OCI-LY1 (cell line): ENCODE results near the gene NELL1.

Source experiments
- H2AFZ ChIP-seq: fragments of 200-600 bp; sonication (generic), shearing (Covaris generic); 2 replicates; pipeline ENCODE4 v1.6.0; 2014; ENCODE audit warnings: antibody characterized with exemption, mild to moderate bottlenecking, low read length
- H3F3A ChIP-seq: fragments of 200-600 bp; sonication (generic), shearing (Covaris generic); 2 replicates; pipeline ENCODE4 v1.6.0; 2014; ENCODE audit warnings: mild to moderate bottlenecking, antibody characterized with exemption, low read length, moderate library complexity; ENCODE audit not compliant: insufficient read depth
- H3K27ac ChIP-seq: fragments of 200-600 bp; sonication (generic); 2 replicates; pipeline ENCODE4 v1.5.1; 2014; ENCODE audit warnings: low read length, mixed run types, mild to moderate bottlenecking, low read depth; ENCODE audit not compliant: poor library complexity, severe bottlenecking
- H3K27me3 ChIP-seq: fragments of 200-600 bp; sonication (generic); 2 replicates; pipeline ENCODE4 v1.6.0; 2014; ENCODE audit warnings: antibody characterized with exemption, mild to moderate bottlenecking, low read length, moderate library complexity; ENCODE audit not compliant: insufficient read depth
- H3K36me3 ChIP-seq: fragments of 200-600 bp; sonication (generic); 2 replicates; pipeline ENCODE4 v1.6.1; 2014; ENCODE audit warnings: mild to moderate bottlenecking, antibody characterized with exemption, low read length, moderate library complexity, mixed read lengths; ENCODE audit not compliant: insufficient read depth
- H3K4me1 ChIP-seq: fragments of 200-600 bp; sonication (generic); 2 replicates; pipeline ENCODE4 v1.5.1; 2014; ENCODE audit warnings: mild to moderate bottlenecking, low read length, moderate library complexity; ENCODE audit not compliant: insufficient read depth, severe bottlenecking
- H3K4me2 ChIP-seq: fragments of 200-600 bp; sonication (generic), shearing (Covaris generic); 2 replicates; pipeline ENCODE4 v1.6.1; 2014; ENCODE audit warnings: low read length
- H3K4me3 ChIP-seq: fragments of 200-600 bp; sonication (generic); 2 replicates; pipeline ENCODE4 v1.5.1; 2014; ENCODE audit warnings: low read length, low read depth, mild to moderate bottlenecking, mixed read lengths; ENCODE audit not compliant: poor library complexity, severe bottlenecking
- H3K79me2 ChIP-seq: fragments of 200-600 bp; shearing (Covaris generic); 2 replicates; pipeline ENCODE4 v1.6.1; 2016; ENCODE audit warnings: mixed run types, low read length, mixed read lengths; ENCODE audit not compliant: insufficient read depth
- H3K9ac ChIP-seq: fragments of 200-600 bp; sonication (generic), shearing (Covaris generic); 2 replicates; pipeline ENCODE4 v1.6.1; 2014; ENCODE audit warnings: mild to moderate bottlenecking, low read length, mixed read lengths
- H3K9me2 ChIP-seq: fragments of 200-600 bp; sonication (generic), shearing (Covaris generic); 2 replicates; pipeline ENCODE4 v1.6.1; 2014; ENCODE audit warnings: low read depth, mild to moderate bottlenecking, low read length, mixed read lengths
- H3K9me3 ChIP-seq: fragments of 200-600 bp; shearing (Covaris generic); 2 replicates; pipeline ENCODE4 v1.6.1; 2014; ENCODE audit warnings: low read length, mixed read lengths
- H4K20me1 ChIP-seq: fragments of 200-600 bp; sonication (generic), shearing (Covaris generic); 2 replicates; pipeline ENCODE4 v1.6.0; 2016; ENCODE audit warnings: mild to moderate bottlenecking, low read length; ENCODE audit not compliant: insufficient read depth
- CTCF ChIP-seq: fragments of 200-600 bp; sonication (generic), shearing (Covaris generic); IDR thresholded peaks from 2 replicates; pipeline ENCODE4 v1.5.1; 2017; ENCODE audit warnings: mild to moderate bottlenecking, antibody characterized with exemption, low read length, moderate library complexity, mixed read lengths
- EZH2 ChIP-seq: fragments of 200-600 bp; sonication (generic), shearing (Covaris generic); IDR thresholded peaks from 2 replicates; pipeline ENCODE4 v1.8.0; 2017; ENCODE audit warnings: borderline replicate concordance, mixed run types, mild to moderate bottlenecking, antibody characterized with exemption, low read length, moderate library complexity, mixed read lengths

NELL1 gene

GRCh38 chr11:21411597-21411996, 742.2 kb downstream of the NELL1 start:
- no peaks in the 10 kb centered on the region for H3K79me2 ChIP-seq
- TF ChIP-seq EZH2 (no peak), CTCF (no peak)
- H3K9me2 ChIP-seq: no peaks in the 10 kb centered on the region
- H3K27me3 ChIP-seq: no peaks in the 10 kb centered on the region
- no peaks in the 10 kb centered on the region for H4K20me1 ChIP-seq
- H3K4me2 ChIP-seq: no peak overlapping the region
- no peaks in the 10 kb centered on the region for H3K9me3 ChIP-seq
- no peak overlapping the region for H2AFZ ChIP-seq
- H3K36me3 ChIP-seq: no peaks in the 10 kb centered on the region
- H3K4me3 ChIP-seq: no peak overlapping the region
- no peak overlapping the region for H3K27ac ChIP-seq
- H3K4me1 ChIP-seq: no peaks in the 10 kb centered on the region
- no peaks in the 10 kb centered on the region for H3F3A ChIP-seq
- no peak overlapping the region for H3K9ac ChIP-seq

GRCh38 chr11:21412652-21413383, 743.4 kb downstream of the NELL1 start:
- no peaks in the 10 kb centered on the region for H3F3A ChIP-seq
- H3K79me2 ChIP-seq: no peaks in the 10 kb centered on the region
- no peak overlapping the region for H2AFZ ChIP-seq
- no peak for TF ChIP-seq CTCF
- no peak overlapping the region for H3K4me3 ChIP-seq
- no peak overlapping the region for H3K9ac ChIP-seq
- no peak overlapping the region for H3K27ac ChIP-seq
- H3K4me1 ChIP-seq: no peaks in the 10 kb centered on the region
- H4K20me1 ChIP-seq: no peaks in the 10 kb centered on the region
- H3K9me3 ChIP-seq: no peaks in the 10 kb centered on the region
- no peaks in the 10 kb centered on the region for H3K36me3 ChIP-seq
- no peaks in the 10 kb centered on the region for H3K9me2 ChIP-seq
- H3K4me2 ChIP-seq: no peak overlapping the region
- H3K27me3 ChIP-seq: no peaks in the 10 kb centered on the region

GRCh38 chr11:21414953-21415352, 745.6 kb downstream of the NELL1 start:
- Histone ChIP-seq H2AFZ (no peak overlapping the region), H3K79me2 (no peaks in the 10 kb centered on the region), H3F3A (no peaks in the 10 kb centered on the region), H3K9ac (no peak overlapping the region), H3K4me1 (no peaks in the 10 kb centered on the region), H3K9me2 (no peaks in the 10 kb centered on the region), H3K4me2 (no peak overlapping the region), H3K9me3 (no peaks in the 10 kb centered on the region), H3K4me3 (no peak overlapping the region), H3K36me3 (no peaks in the 10 kb centered on the region), H3K27ac (no peak overlapping the region), H4K20me1 (no peaks in the 10 kb centered on the region), H3K27me3 (no peaks in the 10 kb centered on the region)
- TF ChIP-seq EZH2 (no peak), CTCF (no peak)
